Ishikawa (cell line): ENCODE results near the gene QTRT2.

Source experiments
- CREB1 ChIP-seq: IDR thresholded peaks from 2 replicates; pipeline ENCODE4 v1.6.1; 2012; ENCODE audit warnings: low read depth
- EGR1 ChIP-seq: IDR thresholded peaks from 2 replicates; pipeline ENCODE4 v1.6.1; 2012

- TF ChIP-seq CREB1: no peak
- no peak for TF ChIP-seq EGR1
These were observed 65.6 kb downstream of the QTRT2 start for GRCh38 chr3:114122027-114122709.
